Motor neuron (in vitro differentiated cells): ENCODE measurements around the gene ABCB11. TPM values are rescaled to one million over a fixed set of nuclear protein-coding genes. Genes with fewer than 3 reads are reported as not detected.

Experiments
- ATAC-seq, 8 experiments: fragments of 200-7000 bp; cut with Tn5 transposase; replicated peaks in 6 of 8; 2 replicates each; pipeline ENCODE4 v1.8.0; 2021; ENCODE audit warnings: mild to moderate bottlenecking in 8 of 8, moderate library complexity in 8 of 8
- H3K27ac ChIP-seq, 2 donors: fragments of 250-450 bp; sonication (Bioruptor Pico); 2 replicates each; pipeline ENCODE4 v1.9.0; 2021; ENCODE audit warnings: antibody characterized with exemption in 2 of 2, mild to moderate bottlenecking in 2 of 2, moderate library complexity in 1 of 2
- H3K4me1 ChIP-seq, 2 donors: fragments of 250-450 bp; sonication (Bioruptor Pico); replicated peaks in 1 of 2; 2 replicates each; pipeline ENCODE4 v1.6.1; 2021; ENCODE audit warnings: antibody characterized with exemption in 2 of 2, mild to moderate bottlenecking in 2 of 2, moderate library complexity in 1 of 2
- H3K4me3 ChIP-seq, 5 donors: fragments of 250-450 bp; sonication (Bioruptor Pico); 2 replicates each; pipeline ENCODE4 v1.9.0; 2021; ENCODE audit warnings: antibody characterized with exemption in 5 of 5, mild to moderate bottlenecking in 5 of 5, moderate library complexity in 4 of 5
- WGBS, 10 experiments: fragments of 450-650 bp; shearing (Covaris generic); methylation state at CpG; one replicate each; pipeline ENCODE4 v1.0.0; 2022; 5-methylcytosine and 5-hydroxymethylcytosine counted together
- in situ Hi-C, 9 experiments: fragments of 400-800 bp; cut with MboI; loops; one replicate each; pipeline ENCODE4 v1.15.0; 2021; ENCODE audit warnings: low sequenced_read_pairs in 9 of 9, low pct_unique_long_range_greater_than_20kb in 2 of 9; ENCODE audit not compliant: unreplicated experiment in 9 of 9
- total RNA-seq, 8 experiments: library from RNA; unstranded; fragments of 300-600 nt; gene quantifications; 2 replicates each; pipeline versions ENCODE4 v1.2.3 to v1.2.4, GENCODE V29; 2022

The ABCB11 gene
- total RNA-seq, 8 experiments from 2014 or later, result 0.04 to 0.47 (median 0.10) TPM; not detected in 3

GRCh38 chr2:168971261-168971660 is 59.9 kb downstream of the ABCB11 start:
- no peak overlapping the region for H3K27ac ChIP-seq
- H3K4me3 ChIP-seq, result no peak overlapping the region
- H3K4me1 ChIP-seq, result no peaks in the 10 kb centered on the region
- in situ Hi-C loops, result loop anchor here in 2 of 9 experiments (25.0 kb wide), 2 partner anchors 116 to 166 kb away; no protein-coding TSS in a partner anchor
- ATAC-seq, result no peak
- 0 to 91% (median 30%) methylated on average over 2 to 3 of the region's 3 CpGs; no CpG with 5 or more reads in 3 of the 10 experiments for WGBS, 10 experiments

GRCh38 chr2:168970711-168971233 is 60.4 kb downstream of the ABCB11 start:
- in situ Hi-C loops, result loop anchor here in 2 of 9 experiments (25.0 kb wide), 2 partner anchors 117 to 167 kb away; no protein-coding TSS in a partner anchor
- no peak overlapping the region for H3K27ac ChIP-seq
- H3K4me1 ChIP-seq, result no peaks in the 10 kb centered on the region
- no peak overlapping the region for H3K4me3 ChIP-seq
- no peak for ATAC-seq

GRCh38 chr2:168969865-168970264 is 61.3 kb downstream of the ABCB11 start:
- WGBS, 10 experiments, result 48 to 100% (median 93%) methylated on average over 2 of the region's 2 CpGs; no CpG with 5 or more reads in 7 of the 10 experiments
- in situ Hi-C loops, result loop anchor here in 2 of 9 experiments (25.0 kb wide), 2 partner anchors 117 to 167 kb away; no protein-coding TSS in a partner anchor
- ATAC-seq, result no peak

GRCh38 chr2:168968342-168968741 is 62.8 kb downstream of the ABCB11 start:
- WGBS, 10 experiments, result 16 to 100% (median 84%) methylated on average over 1 to 2 of the region's 2 CpGs
- in situ Hi-C loops, result loop anchor here in 2 of 9 experiments (25.0 kb wide), 2 partner anchors 119 to 169 kb away; no protein-coding TSS in a partner anchor
- no peak for ATAC-seq

More at GRCh38 chr2:168969865-168970264, 61.3 kb downstream of the ABCB11 start:
- Histone ChIP-seq H3K27ac (no peak overlapping the region), H3K4me1 (no peaks in the 10 kb centered on the region), H3K4me3 (no peak overlapping the region)

GRCh38 chr2:168964251-168964807 is 66.8 kb downstream of the ABCB11 start:
- Histone ChIP-seq H3K4me1 (no peaks in the 10 kb centered on the region), H3K4me3 (no peak overlapping the region), H3K27ac (no peak overlapping the region)
- in situ Hi-C loops, result loop anchor here in 2 of 9 experiments (25.0 kb wide), 2 partner anchors 123 to 173 kb away; no protein-coding TSS in a partner anchor
- ATAC-seq, result no peak
- 0 to 100% (median 80%) methylated on average over 1 to 3 of the region's 3 CpGs; no CpG with 5 or more reads in 3 of the 10 experiments for WGBS, 10 experiments

More at GRCh38 chr2:168968342-168968741, 62.8 kb downstream of the ABCB11 start:
- Histone ChIP-seq H3K4me1 (no peaks in the 10 kb centered on the region), H3K27ac (no peak overlapping the region), H3K4me3 (no peak overlapping the region)

- no peak for ATAC-seq
- no peak overlapping the region for H3K27ac ChIP-seq
- no peak overlapping the region for H3K4me3 ChIP-seq
- 0 to 100% (median 88%) methylated on average over 1 of the region's 1 CpG for WGBS, 10 experiments
- peaks cover 0 to 7% of the 10 kb centered on the region in 2 donors for H3K4me1 ChIP-seq
- in situ Hi-C loops, result loop anchor here in 2 of 9 experiments (25.0 kb wide), 2 partner anchors 125 to 175 kb away; no protein-coding TSS in a partner anchor
These were observed 68.5 kb downstream of the ABCB11 start for GRCh38 chr2:168962636-168963035.

- in situ Hi-C loops, result loop anchor here in 2 of 9 experiments (25.0 kb wide), 2 partner anchors 126 to 176 kb away; no protein-coding TSS in a partner anchor
- H3K4me3 ChIP-seq, result no peak overlapping the region
- no peak overlapping the region for H3K27ac ChIP-seq
- 0 to 30% (median 18%) methylated on average over 1 to 5 of the region's 5 CpGs for WGBS, 10 experiments
- peak in 4 of 8 experiments; percentile 59 to 89 (median 82) for ATAC-seq
- peaks cover 0 to 7% of the 10 kb centered on the region in 2 donors for H3K4me1 ChIP-seq
These were observed 69.5 kb downstream of the ABCB11 start for GRCh38 chr2:168961450-168962229.

GRCh38 chr2:168956392-168956791 is 74.7 kb downstream of the ABCB11 start:
- no peak for ATAC-seq
- in situ Hi-C loops, result loop anchor here in 2 of 9 experiments (25.0 kb wide), 2 partner anchors 131 to 181 kb away; no protein-coding TSS in a partner anchor
- Histone ChIP-seq H3K27ac (no peak overlapping the region), H3K4me1 (peaks cover 0 to 7% of the 10 kb centered on the region in 2 donors), H3K4me3 (no peak overlapping the region)
- 0 to 94% (median 40%) methylated on average over 1 to 2 of the region's 2 CpGs; no CpG with 5 or more reads in 5 of the 10 experiments for WGBS, 10 experiments

- ATAC-seq, result no peak
- Histone ChIP-seq H3K27ac (no peak overlapping the region), H3K4me1 (peaks cover 0 to 7% of the 10 kb centered on the region in 2 donors), H3K4me3 (no peak overlapping the region)
- in situ Hi-C loops, result loop anchor here in 2 of 9 experiments (25.0 kb wide), 2 partner anchors 132 to 182 kb away; no protein-coding TSS in a partner anchor
- 13 to 100% (median 69%) methylated on average over 1 to 4 of the region's 4 CpGs for WGBS, 10 experiments
These were observed 75.8 kb downstream of the ABCB11 start for GRCh38 chr2:168955321-168955720.

GRCh38 chr2:168954256-168954655 is 76.9 kb downstream of the ABCB11 start:
- Histone ChIP-seq H3K4me3 (no peak overlapping the region), H3K27ac (no peak overlapping the region), H3K4me1 (peaks cover 0 to 7% of the 10 kb centered on the region in 2 donors)
- in situ Hi-C loops, result loop anchor here in 2 of 9 experiments (25.0 kb wide), 2 partner anchors 133 to 183 kb away; no protein-coding TSS in a partner anchor
- no peak for ATAC-seq

- ATAC-seq, result no peak
- Histone ChIP-seq H3K4me1 (no peaks in the 10 kb centered on the region), H3K4me3 (no peak overlapping the region), H3K27ac (no peak overlapping the region)
- in situ Hi-C loops, result loop anchor here in 2 of 9 experiments (25.0 kb wide), 2 partner anchors 135 to 185 kb away; no protein-coding TSS in a partner anchor
- whole genome bisulfite sequencing, 10 experiments, result 0 to 100% (median 75%) methylated on average over 1 of the region's 1 CpG; no CpG with 5 or more reads in 1 of the 10 experiments
These were observed 78.7 kb downstream of the ABCB11 start for GRCh38 chr2:168952424-168952823.

- in situ Hi-C loops, result loop anchor here in 2 of 9 experiments (25.0 kb wide), 2 partner anchors 135 to 185 kb away; no protein-coding TSS in a partner anchor
- Histone ChIP-seq H3K27ac (no peak overlapping the region), H3K4me1 (no peaks in the 10 kb centered on the region), H3K4me3 (no peak overlapping the region)
- WGBS, 10 experiments, result 0 to 88% (median 60%) methylated on average over 1 of the region's 1 CpG; no CpG with 5 or more reads in 2 of the 10 experiments
- ATAC-seq, result no peak
These were observed 79.3 kb downstream of the ABCB11 start for GRCh38 chr2:168951871-168952270.
